ENCODE results near the gene UBE2L3. TPM values are rescaled to one million over a fixed set of nuclear protein-coding genes. Genes with fewer than 3 reads are reported as not detected.
A peak's percentile ranks its signal among the peaks of the same experiment; 100 is the strongest.

UBE2L3 gene
- total RNA-seq, 2 donors from 2014 or later = 40.1 to 42.3 TPM

- intact Hi-C loops (cut with DNase I) = no loop called here
- no peak for ATAC-seq
- DNase-seq = no peak
Measured at GRCh38 chr22:21622919-21623647, 55.6 kb downstream of the UBE2L3 start.

GRCh38 chr22:21623648-21623970 lies 56.1 kb downstream of the UBE2L3 start:
- intact Hi-C loops (cut with DNase I) = no loop called here
- DNase-seq (no peak), ATAC-seq (peak in 1 of 2 donors; percentile 5)

GRCh38 chr22:21624120-21624879 lies 56.8 kb downstream of the UBE2L3 start:
- intact Hi-C loops (cut with DNase I) = no loop called here
- no peak for DNase-seq
- peak; percentile 30 to 65 for ATAC-seq

- intact Hi-C loops (cut with DNase I) = loop anchor here in 1 of 2 donors (5.0 kb wide), 1 partner anchor 33 kb away; no protein-coding TSS in a partner anchor
- no peak for ATAC-seq
- DNase-seq = no peak
Measured at GRCh38 chr22:21624880-21625791, 57.6 kb downstream of the UBE2L3 start.

- ATAC-seq (no peak), DNase-seq (no peak)
- intact Hi-C loops (cut with DNase I) = loop anchor here in 1 of 2 donors (5.0 kb wide), 1 partner anchor 34 kb away; no protein-coding TSS in a partner anchor
Measured at GRCh38 chr22:21626073-21626734, 58.7 kb downstream of the UBE2L3 start.

- no peak for DNase-seq
- ATAC-seq = no peak
- intact Hi-C loops (cut with DNase I) = loop anchor here in 1 of 2 donors (5.0 kb wide), 1 partner anchor 35 kb away; no protein-coding TSS in a partner anchor
Measured at GRCh38 chr22:21626735-21627469, 59.4 kb downstream of the UBE2L3 start.

- intact Hi-C loops (cut with DNase I) = loop anchor here in 1 of 2 donors (5.0 kb wide), 1 partner anchor 36 kb away; no protein-coding TSS in a partner anchor
- peak in 1 of 2 donors; percentile 1 for ATAC-seq
- no peak for DNase-seq
Measured at GRCh38 chr22:21628386-21629254, 61.1 kb downstream of the UBE2L3 start.

- intact Hi-C loops (cut with DNase I) = loop anchor here in 1 of 2 donors (5.0 kb wide), 2 partner anchors 37 to 52 kb away; no protein-coding TSS in a partner anchor
- peak; percentile 94 for DNase-seq
- peak; percentile 97 for ATAC-seq
Measured at GRCh38 chr22:21629255-21630149, 62.0 kb downstream of the UBE2L3 start, which contains the start of gene YDJC. TSS of gene YDJC (minus strand) at chr22:21630022. CDS start at chr22:21630014, 8 bp downstream.

GRCh38 chr22:21631025-21631424 lies 63.5 kb downstream of the UBE2L3 start:
- intact Hi-C loops (cut with DNase I) = loop anchor here in 1 of 2 donors (5.0 kb wide), 1 partner anchor 54 kb away; no protein-coding TSS in a partner anchor
- ATAC-seq (no peak), DNase-seq (no peak)

GRCh38 chr22:21632237-21632895 lies 64.9 kb downstream of the UBE2L3 start, which contains the start of gene CCDC116:
TSS of gene CCDC116 (plus strand) at chr22:21632760. CDS start at chr22:21633182, 422 bp downstream.
- DNase-seq (no peak), ATAC-seq (no peak)
- intact Hi-C loops (cut with DNase I) = loop anchor here in 1 of 2 donors (5.0 kb wide), 1 partner anchor 55 kb away; no protein-coding TSS in a partner anchor

- intact Hi-C loops (cut with DNase I) = loop anchor here in 1 of 2 donors (5.0 kb wide), 1 partner anchor 56 kb away; no protein-coding TSS in a partner anchor
- no peak for DNase-seq
- ATAC-seq = no peak
Measured at GRCh38 chr22:21632931-21633330, 65.4 kb downstream of the UBE2L3 start.

GRCh38 chr22:21633481-21633880 lies 66.0 kb downstream of the UBE2L3 start:
- ATAC-seq (no peak), DNase-seq (no peak)
- intact Hi-C loops (cut with DNase I) = loop anchor here in 1 of 2 donors (5.0 kb wide), 1 partner anchor 56 kb away; no protein-coding TSS in a partner anchor

- ATAC-seq (no peak), DNase-seq (no peak)
- intact Hi-C loops (cut with DNase I) = loop anchor here in 1 of 2 donors (5.0 kb wide), 1 partner anchor 57 kb away; no protein-coding TSS in a partner anchor
Measured at GRCh38 chr22:21634081-21634480, 66.6 kb downstream of the UBE2L3 start.

- ATAC-seq (no peak), DNase-seq (no peak)
- intact Hi-C loops (cut with DNase I) = loop anchor here in 1 of 2 donors (5.0 kb wide), 1 partner anchor 58 kb away; no protein-coding TSS in a partner anchor
Measured at GRCh38 chr22:21634844-21635243, 67.3 kb downstream of the UBE2L3 start.
